Mucosa of descending colon (tissue), 3 donors: ENCODE measurements around the gene ARHGAP29. TPM values are rescaled to one million over a fixed set of nuclear protein-coding genes. Genes with fewer than 3 reads are reported as not detected.

ENCODE experiments used
- ATAC-seq: fragments of 200-7000 bp; cut with Tn5 transposase; one replicate; pipeline ENCODE4 v1.9.1; 2020; ENCODE audit warnings: mild to moderate bottlenecking, moderate library complexity
- DNase-seq, 3 donors: peaks; one replicate each; pipeline ENCODE4 v3.0.0-alpha.2; 2020
- H3K36me3 ChIP-seq: fragments of 200-600 bp; one replicate; pipeline ENCODE4 v1.8.0; 2021; ENCODE audit warnings: low read depth, mild to moderate bottlenecking
- H3K4me1 ChIP-seq: fragments of 200-600 bp; one replicate; pipeline ENCODE4 v1.8.0; 2021; ENCODE audit warnings: low read depth, mild to moderate bottlenecking
- H3K4me3 ChIP-seq: fragments of 200-600 bp; one replicate; pipeline ENCODE4 v1.8.0; 2021; ENCODE audit warnings: mild to moderate bottlenecking
- H3K9me3 ChIP-seq: fragments of 200-600 bp; one replicate; pipeline ENCODE4 v1.8.0; 2021; ENCODE audit warnings: mild to moderate bottlenecking
- intact Hi-C, 2 donors: fragments of 100-400 bp; cut with DNase I in 1 of 2; cut with micrococcal nuclease in 1 of 2; formaldehyde crosslinking; loops; one replicate each; pipeline versions ENCODE4 v1.11.0 to v1.11.1; 2022; cut with DNase I, micrococcal nuclease
- total RNA-seq, 3 donors: library from RNA; stranded (reverse); fragmentation: NEBNext Ultra II Directional in 2 of 3; extraction: Animal tissue kit (Norgen Biotek cat#: 25700) in 2 of 3; gene quantifications; one replicate each; pipeline versions ENCODE4 v1.2.1 to v1.2.4, GENCODE V29; 2021 to 2023
- TF ChIP-seq, protein P1 (sequence below): fragments of 200-600 bp; IDR thresholded peaks from one replicate; pipeline ENCODE4 v1.8.0; 2022; ENCODE audit warnings: antibody characterized with exemption, mild to moderate bottlenecking
- donor health status: DM: no; HTN: no; CAD: no; lungs with moderate emphysema.
- donor health status: DM: no; HTN: no; CAD: no.
- donor health status: DM: no; HTN: yes; CAD: no.

ARHGAP29 gene
- total RNA-seq, 3 donors from 2014 or later = 2.6 to 11.9 (median 6.7) TPM

DNA sequence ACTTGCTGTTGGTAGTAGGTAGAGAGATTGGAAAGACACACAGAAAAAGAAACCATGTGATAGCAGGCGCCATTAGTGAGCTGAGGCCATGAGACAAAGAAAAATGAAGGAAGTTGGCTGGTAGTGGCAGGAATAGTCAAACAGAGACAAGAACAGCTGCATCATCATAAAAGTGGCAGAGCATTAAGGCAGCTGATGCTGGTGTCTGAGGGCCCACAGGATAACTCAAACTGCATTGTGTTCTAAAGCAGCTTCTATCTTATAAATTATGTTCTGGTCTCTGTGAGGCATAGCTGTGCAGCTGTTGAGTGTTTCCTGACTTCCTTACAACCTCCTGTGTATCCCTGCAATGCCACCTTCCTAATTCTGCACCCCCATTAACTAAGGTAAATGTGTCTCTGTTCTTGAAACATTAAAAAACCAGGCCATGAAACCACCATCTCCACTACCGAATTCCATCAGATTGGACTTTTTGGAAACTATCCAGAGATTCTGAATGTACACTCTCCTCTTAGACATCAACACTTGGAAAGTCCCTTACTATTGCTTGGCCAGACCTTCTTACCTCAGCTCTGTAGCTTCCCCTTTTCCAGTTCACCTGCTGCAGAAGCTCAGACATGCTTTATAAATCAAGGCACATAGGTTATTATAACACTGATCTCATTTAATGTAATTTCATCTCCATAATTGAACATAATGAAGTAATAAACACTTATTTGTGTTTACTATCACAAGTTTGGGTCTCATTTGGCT lies 23.4 kb upstream of the ARHGAP29 start:
- ATAC-seq (no peak), DNase-seq (no peak)
- no peaks in the 10 kb centered on the region for H3K36me3 ChIP-seq
- intact Hi-C loops = no loop called here
- no peak overlapping the region for H3K4me3 ChIP-seq
- TF ChIP-seq, protein P1, sequence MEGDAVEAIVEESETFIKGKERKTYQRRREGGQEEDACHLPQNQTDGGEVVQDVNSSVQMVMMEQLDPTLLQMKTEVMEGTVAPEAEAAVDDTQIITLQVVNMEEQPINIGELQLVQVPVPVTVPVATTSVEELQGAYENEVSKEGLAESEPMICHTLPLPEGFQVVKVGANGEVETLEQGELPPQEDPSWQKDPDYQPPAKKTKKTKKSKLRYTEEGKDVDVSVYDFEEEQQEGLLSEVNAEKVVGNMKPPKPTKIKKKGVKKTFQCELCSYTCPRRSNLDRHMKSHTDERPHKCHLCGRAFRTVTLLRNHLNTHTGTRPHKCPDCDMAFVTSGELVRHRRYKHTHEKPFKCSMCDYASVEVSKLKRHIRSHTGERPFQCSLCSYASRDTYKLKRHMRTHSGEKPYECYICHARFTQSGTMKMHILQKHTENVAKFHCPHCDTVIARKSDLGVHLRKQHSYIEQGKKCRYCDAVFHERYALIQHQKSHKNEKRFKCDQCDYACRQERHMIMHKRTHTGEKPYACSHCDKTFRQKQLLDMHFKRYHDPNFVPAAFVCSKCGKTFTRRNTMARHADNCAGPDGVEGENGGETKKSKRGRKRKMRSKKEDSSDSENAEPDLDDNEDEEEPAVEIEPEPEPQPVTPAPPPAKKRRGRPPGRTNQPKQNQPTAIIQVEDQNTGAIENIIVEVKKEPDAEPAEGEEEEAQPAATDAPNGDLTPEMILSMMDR = no peak
- H3K9me3 ChIP-seq = no peaks in the 10 kb centered on the region
- H3K4me1 ChIP-seq = no peaks in the 10 kb centered on the region

- ATAC-seq = no peak
- Histone ChIP-seq H3K4me1 (no peaks in the 10 kb centered on the region), H3K4me3 (no peak overlapping the region), H3K36me3 (no peaks in the 10 kb centered on the region), H3K9me3 (no peaks in the 10 kb centered on the region)
- intact Hi-C loops = no loop called here
- no peak for DNase-seq
- TF ChIP-seq, protein P1 = no peak
Observed at GRCh38 chr1:94259635-94260289, 22.4 kb upstream of the ARHGAP29 start.

GRCh38 chr1:94258873-94259331 lies 21.5 kb upstream of the ARHGAP29 start:
- intact Hi-C loops = no loop called here
- Histone ChIP-seq H3K4me3 (no peak overlapping the region), H3K4me1 (no peaks in the 10 kb centered on the region), H3K36me3 (no peaks in the 10 kb centered on the region), H3K9me3 (no peaks in the 10 kb centered on the region)
- TF ChIP-seq, protein P1 = no peak
- no peak for DNase-seq
- ATAC-seq = no peak

- intact Hi-C loops = no loop called here
- ATAC-seq (no peak), DNase-seq (no peak)
- Histone ChIP-seq H3K9me3 (no peaks in the 10 kb centered on the region), H3K4me1 (no peaks in the 10 kb centered on the region), H3K4me3 (no peak overlapping the region), H3K36me3 (no peaks in the 10 kb centered on the region)
- TF ChIP-seq, protein P1 = no peak
Observed at GRCh38 chr1:94257444-94257843, 20.1 kb upstream of the ARHGAP29 start.

DNA sequence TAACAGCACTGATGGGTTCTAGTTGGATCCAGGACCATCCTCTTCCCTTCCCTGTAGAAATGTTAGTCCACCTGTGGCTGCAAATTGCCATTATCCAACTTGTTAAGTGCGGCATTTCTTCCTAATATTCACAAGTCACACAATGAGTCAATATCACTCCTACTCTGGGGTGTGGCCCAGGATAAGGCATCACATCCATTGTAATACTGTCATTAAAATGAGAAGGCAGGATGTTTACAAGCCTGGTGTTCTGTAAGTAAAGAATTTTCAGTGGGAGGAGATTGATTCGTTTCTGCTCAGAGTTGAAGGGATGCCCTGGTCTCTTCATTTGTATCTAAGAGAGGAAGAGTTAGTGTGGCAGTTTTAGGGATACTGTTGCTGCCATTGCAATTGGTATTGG lies 18.1 kb upstream of the ARHGAP29 start:
- ATAC-seq (no peak), DNase-seq (no peak)
- TF ChIP-seq, protein P1 = no peak
- no peaks in the 10 kb centered on the region for H3K36me3 ChIP-seq
- H3K4me1 ChIP-seq = no peaks in the 10 kb centered on the region
- intact Hi-C loops = no loop called here
- H3K4me3 ChIP-seq = no peak overlapping the region
- no peaks in the 10 kb centered on the region for H3K9me3 ChIP-seq
